Mesenchymal stem cell (in vitro differentiated cells and primary cell): ENCODE measurements around the gene TMEM38A.

Source experiments
- DNase-seq: peaks from one replicate; pipeline ENCODE4 v3.0.0-alpha.2; 2013
- H2AFZ ChIP-seq: one replicate; pipeline ENCODE4 v1.6.1; 2013; ENCODE audit warnings: low read depth, mild to moderate bottlenecking, control low read depth, inconsistent platforms, low read length, moderate library complexity
- H2AK5ac ChIP-seq: 2 replicates; pipeline ENCODE4 v1.6.1; 2013; ENCODE audit warnings: low read length, moderate library complexity, mild to moderate bottlenecking, inconsistent platforms; ENCODE audit not compliant: severe bottlenecking
- H2BK120ac ChIP-seq: one replicate; pipeline ENCODE4 v1.6.1; 2013; ENCODE audit warnings: low read depth, mild to moderate bottlenecking, inconsistent platforms, low read length, moderate library complexity
- H2BK12ac ChIP-seq, 2 experiments: one replicate each; pipeline ENCODE4 v1.6.1; 2013; ENCODE audit warnings: inconsistent platforms in 2 of 2, low read length in 2 of 2, mild to moderate bottlenecking in 2 of 2, moderate library complexity in 2 of 2, control low read depth in 1 of 2
- H2BK15ac ChIP-seq: one replicate; pipeline ENCODE4 v1.6.1; 2013; ENCODE audit warnings: mild to moderate bottlenecking, low read depth, inconsistent platforms; ENCODE audit not compliant: poor library complexity, severe bottlenecking
- H2BK5ac ChIP-seq: 2 replicates; pipeline ENCODE4 v1.6.1; 2013; ENCODE audit warnings: low read depth, mild to moderate bottlenecking, low read length, control low read depth, inconsistent platforms; ENCODE audit not compliant: poor library complexity, severe bottlenecking
- H3K14ac ChIP-seq, 2 experiments: one replicate each; pipeline ENCODE4 v1.6.1; 2013; ENCODE audit warnings: inconsistent platforms in 2 of 2, low read length in 2 of 2, control low read depth in 1 of 2, mild to moderate bottlenecking in 1 of 2, moderate library complexity in 1 of 2
- H3K18ac ChIP-seq, 2 experiments: one replicate each; pipeline ENCODE4 v1.6.1; 2013; ENCODE audit warnings: inconsistent platforms in 2 of 2, low read length in 2 of 2, control low read depth in 1 of 2, low read depth in 1 of 2, mild to moderate bottlenecking in 1 of 2
- H3K23ac ChIP-seq, 2 experiments: one replicate each; pipeline ENCODE4 v1.6.1; 2013; ENCODE audit warnings: inconsistent platforms in 2 of 2, low read length in 2 of 2, mild to moderate bottlenecking in 2 of 2, moderate library complexity in 2 of 2, control low read depth in 1 of 2
- H3K27ac ChIP-seq: 2 replicates; pipeline ENCODE4 v1.5.1; 2013; ENCODE audit warnings: mild to moderate bottlenecking, moderate library complexity, low read length, control low read depth, inconsistent platforms; ENCODE audit not compliant: poor library complexity, severe bottlenecking
- H3K27me3 ChIP-seq, 2 experiments: 2 replicates each; pipeline versions ENCODE4 v1.6.1 to v1.7.0; 2013; ENCODE audit warnings: low read length in 2 of 2, mild to moderate bottlenecking in 2 of 2, moderate library complexity in 2 of 2, control low read depth in 1 of 2, inconsistent platforms in 1 of 2; ENCODE audit not compliant: control insufficient read depth in 1 of 2, insufficient read depth in 1 of 2
- H3K36me3 ChIP-seq, 2 experiments: 2 replicates each; pipeline versions ENCODE4 v1.6.1 to v1.7.0; 2013; ENCODE audit warnings: low read length in 2 of 2, control low read depth in 1 of 2, inconsistent platforms in 1 of 2, low read depth in 1 of 2, mild to moderate bottlenecking in 1 of 2; ENCODE audit not compliant: insufficient read depth in 2 of 2, control insufficient read depth in 1 of 2
- H3K4ac ChIP-seq, 2 experiments: one replicate each; pipeline ENCODE4 v1.6.1; 2013; ENCODE audit warnings: inconsistent platforms in 2 of 2, low read length in 2 of 2, mild to moderate bottlenecking in 2 of 2, moderate library complexity in 2 of 2, control low read depth in 1 of 2, low read depth in 1 of 2
- H3K4me1 ChIP-seq: 2 replicates; pipeline ENCODE4 v1.6.1; 2013; ENCODE audit warnings: low read depth, low read length, control low read depth; ENCODE audit not compliant: control insufficient read depth, insufficient read depth
- H3K4me2 ChIP-seq: 2 replicates; pipeline ENCODE4 v1.6.1; 2013; ENCODE audit warnings: low read length, mild to moderate bottlenecking, inconsistent platforms; ENCODE audit not compliant: poor library complexity, severe bottlenecking
- H3K4me3 ChIP-seq, 2 experiments: 2 replicates each; pipeline versions ENCODE4 v1.5.1 to v1.7.0; 2013; ENCODE audit warnings: low read length in 2 of 2, mild to moderate bottlenecking in 2 of 2, control low read depth in 1 of 2, low read depth in 1 of 2; ENCODE audit not compliant: insufficient read depth in 1 of 2
- H3K79me1 ChIP-seq: replicated peaks from 2 replicates; pipeline ENCODE4 v1.6.1; 2013; ENCODE audit warnings: mild to moderate bottlenecking, control low read depth, low read length, inconsistent platforms; ENCODE audit not compliant: poor library complexity, severe bottlenecking
- H3K9ac ChIP-seq: 2 replicates; pipeline ENCODE4 v1.7.0; 2013; ENCODE audit warnings: mild to moderate bottlenecking, low read length, moderate library complexity
- H3K9me3 ChIP-seq: 2 replicates; pipeline ENCODE4 v1.7.0; 2013; ENCODE audit warnings: mild to moderate bottlenecking, low read length; ENCODE audit not compliant: control insufficient read depth
- H4K8ac ChIP-seq: one replicate; pipeline ENCODE4 v1.6.1; 2013; ENCODE audit warnings: inconsistent platforms, mild to moderate bottlenecking, low read length, moderate library complexity
- H4K91ac ChIP-seq: one replicate; pipeline ENCODE4 v1.6.1; 2013; ENCODE audit warnings: mild to moderate bottlenecking, low read length, inconsistent platforms
- WGBS: methylation state at CpG from one replicate; pipeline ENCODE4 v1.1.7; 2013; ENCODE audit warnings: mixed read lengths; 5-methylcytosine and 5-hydroxymethylcytosine counted together

Gene TMEM38A

GRCh38 chr19:16637535-16637934, 23.4 kb upstream of the TMEM38A start:
- Histone ChIP-seq H3K79me1 (peaks cover 47% of the 10 kb centered on the region), H2AFZ (no peak overlapping the region), H3K27me3 (no peaks in the 10 kb centered on the region), H3K14ac (no peak overlapping the region), H3K4me1 (no peaks in the 10 kb centered on the region), H4K8ac (no peak overlapping the region), H3K4me3 (no peak overlapping the region), H3K36me3 (peaks cover 58 to 79% of the 10 kb centered on the region in 2 experiments), H2BK5ac (no peak overlapping the region), H3K4me2 (no peak overlapping the region), H3K9me3 (no peaks in the 10 kb centered on the region), H2AK5ac (no peak overlapping the region), H4K91ac (no peak overlapping the region), H2BK120ac (no peak overlapping the region), H2BK15ac (no peak overlapping the region), H3K27ac (no peak overlapping the region), H3K18ac (no peak overlapping the region), H3K23ac (no peak overlapping the region), H3K4ac (no peak overlapping the region), H2BK12ac (no peak overlapping the region), H3K9ac (peak overlapping the region; percentile 22)
- DNase-seq = peak; percentile 27

GRCh38 chr19:16638666-16639065, 22.3 kb upstream of the TMEM38A start:
- H2BK120ac ChIP-seq = no peak overlapping the region
- H2BK15ac ChIP-seq = no peak overlapping the region
- H3K4me2 ChIP-seq = no peak overlapping the region
- H2AK5ac ChIP-seq = no peak overlapping the region
- no peak overlapping the region for H3K9ac ChIP-seq
- no peak for DNase-seq
- H2BK12ac ChIP-seq = no peak overlapping the region
- no peak overlapping the region for H3K27ac ChIP-seq
- no peak overlapping the region for H4K8ac ChIP-seq
- H3K79me1 ChIP-seq = peaks cover 47% of the 10 kb centered on the region
- H3K23ac ChIP-seq = no peak overlapping the region
- no peak overlapping the region for H2AFZ ChIP-seq
- no peak overlapping the region for H3K4ac ChIP-seq
- no peak overlapping the region for H4K91ac ChIP-seq
- no peaks in the 10 kb centered on the region for H3K9me3 ChIP-seq
- H3K4me1 ChIP-seq = no peaks in the 10 kb centered on the region
- H3K14ac ChIP-seq = no peak overlapping the region
- no peak overlapping the region for H2BK5ac ChIP-seq
- H3K4me3 ChIP-seq = no peak overlapping the region
- H3K27me3 ChIP-seq = no peaks in the 10 kb centered on the region
- H3K18ac ChIP-seq = no peak overlapping the region
- H3K36me3 ChIP-seq = peaks cover 61 to 81% of the 10 kb centered on the region in 2 experiments
- 98% methylated on average over 1 of the region's 1 CpG for WGBS

- no peak overlapping the region for H4K8ac ChIP-seq
- no peaks in the 10 kb centered on the region for H3K4me1 ChIP-seq
- no peak overlapping the region for H2AFZ ChIP-seq
- H3K4me2 ChIP-seq = no peak overlapping the region
- no peak overlapping the region for H3K9ac ChIP-seq
- WGBS = 100% methylated on average over 1 of the region's 1 CpG
- H2AK5ac ChIP-seq = no peak overlapping the region
- no peaks in the 10 kb centered on the region for H3K9me3 ChIP-seq
- H3K18ac ChIP-seq = no peak overlapping the region
- no peak overlapping the region for H3K27ac ChIP-seq
- peaks cover 57 to 87% of the 10 kb centered on the region in 2 experiments for H3K36me3 ChIP-seq
- H3K27me3 ChIP-seq = no peaks in the 10 kb centered on the region
- no peak overlapping the region for H3K23ac ChIP-seq
- peaks cover 43% of the 10 kb centered on the region for H3K79me1 ChIP-seq
- H4K91ac ChIP-seq = no peak overlapping the region
- H2BK12ac ChIP-seq = no peak overlapping the region
- H3K14ac ChIP-seq = no peak overlapping the region
- H2BK120ac ChIP-seq = no peak overlapping the region
- H2BK15ac ChIP-seq = no peak overlapping the region
- H3K4ac ChIP-seq = no peak overlapping the region
- H2BK5ac ChIP-seq = no peak overlapping the region
- no peak for DNase-seq
- H3K4me3 ChIP-seq = no peak overlapping the region
These were observed 20.0 kb upstream of the TMEM38A start for GRCh38 chr19:16640951-16641350.

GRCh38 chr19:16641695-16642094, 19.2 kb upstream of the TMEM38A start:
- no peak overlapping the region for H3K4me3 ChIP-seq
- no peak overlapping the region for H3K4ac ChIP-seq
- no peaks in the 10 kb centered on the region for H3K9me3 ChIP-seq
- H2BK5ac ChIP-seq = no peak overlapping the region
- no peak overlapping the region for H3K18ac ChIP-seq
- H3K4me1 ChIP-seq = no peaks in the 10 kb centered on the region
- no peak overlapping the region for H3K23ac ChIP-seq
- peaks cover 54 to 87% of the 10 kb centered on the region in 2 experiments for H3K36me3 ChIP-seq
- no peak overlapping the region for H2AK5ac ChIP-seq
- H3K4me2 ChIP-seq = no peak overlapping the region
- no peak overlapping the region for H3K14ac ChIP-seq
- no peak overlapping the region for H2AFZ ChIP-seq
- H2BK15ac ChIP-seq = no peak overlapping the region
- no peak overlapping the region for H4K8ac ChIP-seq
- H2BK12ac ChIP-seq = no peak overlapping the region
- H3K27ac ChIP-seq = no peak overlapping the region
- WGBS = 98% methylated on average over 10 of the region's 10 CpGs
- DNase-seq = no peak
- no peaks in the 10 kb centered on the region for H3K27me3 ChIP-seq
- peaks cover 41% of the 10 kb centered on the region for H3K79me1 ChIP-seq
- no peak overlapping the region for H2BK120ac ChIP-seq
- no peak overlapping the region for H3K9ac ChIP-seq
- no peak overlapping the region for H4K91ac ChIP-seq
